GM23338 (cell line): Measurements from ENCODE around the gene TTC28. TPM values are rescaled to one million over a fixed set of nuclear protein-coding genes. Genes with fewer than 3 reads are reported as not detected.

Experiments used
- ATAC-seq: fragments of 200-7000 bp; cut with Tn5 transposase; 3 replicates; pipeline ENCODE4 v1.9.1; 2020
- DNase-seq: peaks from one replicate; pipeline ENCODE4 v3.0.0-alpha.2; 2015; ENCODE audit warnings: low spot score
- H2AFZ ChIP-seq: fragments of 200-600 bp; sonication (generic); 2 replicates; pipeline ENCODE4 v1.8.0; 2016; ENCODE audit warnings: antibody characterized with exemption, mild to moderate bottlenecking, moderate library complexity
- H3F3A ChIP-seq: fragments of 200-600 bp; sonication (generic); replicated peaks from 2 replicates; pipeline ENCODE4 v1.8.0; 2017; ENCODE audit warnings: antibody characterized with exemption, mixed run types, low read depth
- H3K27ac ChIP-seq: fragments of 200-600 bp; sonication (generic); 2 replicates; pipeline ENCODE4 v1.6.1; 2016; ENCODE audit warnings: low read depth
- H3K27me3 ChIP-seq: fragments of 200-600 bp; sonication (generic); 2 replicates; pipeline ENCODE4 v1.8.0; 2016; ENCODE audit warnings: mild to moderate bottlenecking, mixed run types, moderate library complexity; ENCODE audit not compliant: insufficient read depth
- H3K36me3 ChIP-seq: fragments of 200-600 bp; sonication (generic); 2 replicates; pipeline ENCODE4 v1.8.0; 2016; ENCODE audit warnings: mild to moderate bottlenecking; ENCODE audit not compliant: insufficient read depth
- H3K4me1 ChIP-seq: fragments of 200-600 bp; sonication (generic); 2 replicates; pipeline ENCODE4 v1.8.0; 2016; ENCODE audit warnings: mild to moderate bottlenecking, moderate library complexity; ENCODE audit not compliant: insufficient read depth
- H3K4me2 ChIP-seq: fragments of 200-600 bp; sonication (generic); 2 replicates; pipeline ENCODE4 v1.7.1; 2017; ENCODE audit warnings: mixed run types
- H3K4me3 ChIP-seq: fragments of 200-600 bp; sonication (generic); 2 replicates; pipeline ENCODE4 v1.6.1; 2016; ENCODE audit warnings: mixed run types
- H3K79me2 ChIP-seq: fragments of 200-600 bp; sonication (generic); replicated peaks from 2 replicates; pipeline ENCODE4 v1.8.0; 2017; ENCODE audit warnings: mild to moderate bottlenecking; ENCODE audit not compliant: insufficient read depth
- H3K9me2 ChIP-seq: fragments of 200-600 bp; sonication (generic); 2 replicates; pipeline ENCODE4 v1.8.0; 2017; ENCODE audit not compliant: insufficient read depth
- H4K20me1 ChIP-seq: fragments of 200-600 bp; sonication (generic); replicated peaks from 2 replicates; pipeline ENCODE4 v1.8.0; 2017; ENCODE audit warnings: mild to moderate bottlenecking; ENCODE audit not compliant: insufficient read depth
- H3K27ac Mint-ChIP-seq: 2 replicates; pipeline ENCODE4 v1.8.0; 2020; ENCODE audit warnings: inconsistent platforms, mild to moderate bottlenecking, moderate library complexity, mixed read lengths
- H3K27me3 Mint-ChIP-seq: 3 replicates; pipeline ENCODE4 v1.8.0; 2022; ENCODE audit warnings: low read depth, mild to moderate bottlenecking, moderate library complexity, mixed read lengths, inconsistent platforms; ENCODE audit not compliant: insufficient read depth, poor library complexity
- H3K36me3 Mint-ChIP-seq: 3 replicates; pipeline ENCODE4 v1.8.0; 2021; ENCODE audit warnings: low read depth, mild to moderate bottlenecking, inconsistent platforms, moderate library complexity, mixed read lengths
- H3K4me1 Mint-ChIP-seq: 3 replicates; pipeline ENCODE4 v1.8.0; 2020; ENCODE audit warnings: mild to moderate bottlenecking, inconsistent platforms, mixed read lengths
- H3K4me3 Mint-ChIP-seq: 3 replicates; pipeline ENCODE4 v1.8.0; 2021; ENCODE audit warnings: moderate library complexity, mild to moderate bottlenecking, inconsistent platforms, mixed read lengths
- H3K9me3 Mint-ChIP-seq: 3 replicates; pipeline ENCODE4 v1.8.0; 2020; ENCODE audit warnings: moderate library complexity, mild to moderate bottlenecking, inconsistent platforms, mixed read lengths
- CREB1 ChIP-seq: fragments of 250-450 bp; sonication (Bioruptor Pico); IDR thresholded peaks from 2 replicates; pipeline ENCODE4 v1.5.0; 2020; ENCODE audit warnings: low read depth, mild to moderate bottlenecking, moderate library complexity
- CTCF ChIP-seq, 2 experiments: fragments of 200-600 bp in 1 of 2; sonication (generic) in 1 of 2; conservative IDR thresholded peaks; 2 replicates each; pipeline versions ENCODE4 v1.5.1 to v1.6.1; 2016 to 2017; ENCODE audit warnings: antibody characterized with exemption in 2 of 2, low read depth in 2 of 2, mild to moderate bottlenecking in 2 of 2, moderate library complexity in 1 of 2
- ETS1 ChIP-seq: IDR thresholded peaks from 2 replicates; pipeline ENCODE4 v1.6.1; 2016; ENCODE audit warnings: antibody characterized with exemption
- EZH2 ChIP-seq: fragments of 200-600 bp; sonication (generic); IDR thresholded peaks from one replicate; pipeline ENCODE4 v1.8.0; 2017; ENCODE audit warnings: antibody characterized with exemption, mild to moderate bottlenecking, low read depth; ENCODE audit not compliant: unreplicated experiment
- EZH2phosphoT487 ChIP-seq: fragments of 200-600 bp; sonication (generic); IDR thresholded peaks from one replicate; pipeline ENCODE4 v1.8.1; 2018; ENCODE audit warnings: antibody characterized with exemption; ENCODE audit not compliant: unreplicated experiment
- JUNB ChIP-seq: IDR thresholded peaks from one replicate; pipeline ENCODE4 v1.6.1; 2016; ENCODE audit warnings: antibody characterized with exemption; ENCODE audit not compliant: unreplicated experiment
- NANOG ChIP-seq: IDR thresholded peaks from 2 replicates; pipeline ENCODE4 v1.6.1; 2016; ENCODE audit warnings: antibody characterized with exemption, borderline replicate concordance
- POLR2AphosphoS5 ChIP-seq: IDR thresholded peaks from 2 replicates; pipeline ENCODE4 v1.6.1; 2016; ENCODE audit warnings: antibody characterized with exemption, low read depth
- REST ChIP-seq: IDR thresholded peaks from one replicate; pipeline ENCODE4 v1.6.1; 2018; ENCODE audit warnings: antibody characterized with exemption; ENCODE audit not compliant: unreplicated experiment
- STAT1 ChIP-seq: IDR thresholded peaks from one replicate; pipeline ENCODE4 v1.6.1; 2016; ENCODE audit warnings: antibody characterized with exemption; ENCODE audit not compliant: unreplicated experiment
- ZNF114 ChIP-seq: fragments of 250-450 bp; sonication (Bioruptor Pico); IDR thresholded peaks from 2 replicates; pipeline ENCODE4 v1.5.0; 2020; ENCODE audit warnings: mild to moderate bottlenecking, moderate library complexity
- ZNF331 ChIP-seq: fragments of 250-450 bp; sonication (Bioruptor Pico); IDR thresholded peaks from 2 replicates; pipeline ENCODE4 v1.5.0; 2020; ENCODE audit warnings: low read depth, mild to moderate bottlenecking, moderate library complexity
- ZNF462 ChIP-seq: fragments of 250-450 bp; sonication (Bioruptor Pico); IDR thresholded peaks from 2 replicates; pipeline ENCODE4 v1.5.0; 2020; ENCODE audit warnings: mild to moderate bottlenecking, moderate library complexity
- polyA plus RNA-seq: library from polyadenylated mRNA; unstranded; fragments of >200 nt; fragmentation: Nextera tagmentation; extraction: Ambion mirVana; gene quantifications from 2 replicates; pipeline ENCODE4 v1.2.1, GENCODE V29; 2016
- total RNA-seq: library from RNA; depleted of rRNA; stranded (reverse); fragments of >200 nt; shearing (Covaris generic); gene quantifications from 2 replicates; pipeline ENCODE4 v1.2.3, GENCODE V29; 2014

Gene TTC28
- total and polyA plus RNA-seq, 2 experiments from 2014 or later, result 4.5 to 16.1 TPM

- H3K27ac Mint-ChIP-seq, result no peak overlapping the region
- H3F3A ChIP-seq, result no peaks in the 10 kb centered on the region
These were observed 10.3 kb downstream of the TTC28 start for GRCh38 chr22:28669387-28669786.

More at GRCh38 chr22:28669387-28669786, 10.3 kb downstream of the TTC28 start:
- TF ChIP-seq REST, result no peak
- TF ChIP-seq POLR2AphosphoS5, result no peak
- TF ChIP-seq STAT1, result no peak
- TF ChIP-seq NANOG, result no peak
- TF ChIP-seq CTCF (conservative IDR thresholded peaks at IDR 0.05; ENCODE audit: low read depth in 2 of 2), result no peak
- no peak for TF ChIP-seq JUNB
- TF ChIP-seq ZNF114 (CRISPR knock-in tag), result no peak
- no peak for TF ChIP-seq CREB1 (CRISPR knock-in tag)
- no peak for TF ChIP-seq EZH2phosphoT487
- TF ChIP-seq ETS1, result no peak
- TF ChIP-seq EZH2, result no peak
- TF ChIP-seq ZNF331 (CRISPR knock-in tag), result no peak
- no peak for TF ChIP-seq ZNF462 (CRISPR knock-in tag)
- DNase-seq, result no peak
- Histone ChIP-seq H3K27me3 (no peaks in the 10 kb centered on the region), H4K20me1 (no peaks in the 10 kb centered on the region), H3K9me2 (no peaks in the 10 kb centered on the region), H2AFZ (no peak overlapping the region), H3K4me3 (no peak overlapping the region), H3K4me2 (no peak overlapping the region), H3K27ac (no peak overlapping the region), H3K4me1 (peaks cover 3% of the 10 kb centered on the region; the same call in 1 of the 2 replicates), H3K36me3 (no peaks in the 10 kb centered on the region), H3K79me2 (no peaks in the 10 kb centered on the region; the same call in 1 of the 2 replicates)
- no peaks in the 10 kb centered on the region for H3K36me3 Mint-ChIP-seq
- H3K4me1 Mint-ChIP-seq, result peaks cover 3% of the 10 kb centered on the region; the same call in 1 of the 3 replicates
- H3K9me3 Mint-ChIP-seq, result 0 out of 3 replicates have a peak, but pooled peaks cover 2% of the 10 kb centered on the region
- no peak overlapping the region for H3K4me3 Mint-ChIP-seq
- no peak for ATAC-seq
- H3K27me3 Mint-ChIP-seq, result peaks cover 6% of the 10 kb centered on the region
